DND-41 (cell line): ENCODE results near the gene CDK9.
"Not testable (repeated sequence)": the region's sequence is repeated elsewhere in the genome, so short reads cannot be mapped to it uniquely, and the experiment has no call there.

Experiments used
- ATAC-seq: fragments of 200-7000 bp; cut with Tn5 transposase; 3 replicates; pipeline ENCODE4 v1.9.1; 2021; ENCODE audit warnings: low read depth; ENCODE audit not compliant: insufficient read depth
- DNase-seq: peaks from one replicate; pipeline ENCODE4 v3.0.0-alpha.2; 2020
- H2AFZ ChIP-seq: 2 replicates; pipeline ENCODE4 v1.6.0; 2012; ENCODE audit warnings: low read depth, low read length
- H3K27ac ChIP-seq: 2 replicates; pipeline ENCODE4 v1.5.1; 2012; ENCODE audit warnings: low read length, inconsistent platforms
- H3K27me3 ChIP-seq: fragments of 200-600 bp; sonication (generic); 2 replicates; pipeline ENCODE4 v1.6.0; 2012; ENCODE audit warnings: low read length, mild to moderate bottlenecking, inconsistent platforms; ENCODE audit not compliant: insufficient read depth, poor library complexity
- H3K36me3 ChIP-seq: 2 replicates; pipeline ENCODE4 v1.5.1; 2012; ENCODE audit warnings: low read length, inconsistent platforms; ENCODE audit not compliant: insufficient read depth
- H3K4me1 ChIP-seq: 2 replicates; pipeline ENCODE4 v1.5.1; 2012; ENCODE audit warnings: mild to moderate bottlenecking, low read length; ENCODE audit not compliant: insufficient read depth
- H3K4me2 ChIP-seq: 2 replicates; pipeline ENCODE4 v1.6.0; 2012; ENCODE audit warnings: mild to moderate bottlenecking, moderate library complexity, low read length, inconsistent platforms; ENCODE audit not compliant: insufficient read depth
- H3K4me3 ChIP-seq, 2 experiments: fragments of 200-600 bp in 1 of 2; shearing (Covaris generic) in 1 of 2; 2 replicates each; pipeline ENCODE4 v1.5.1; 2012 to 2016; ENCODE audit warnings: inconsistent platforms in 2 of 2, low read length in 2 of 2, mild to moderate bottlenecking in 2 of 2, low read depth in 1 of 2, moderate library complexity in 1 of 2
- H3K79me2 ChIP-seq: 2 replicates; pipeline ENCODE4 v1.6.0; 2012; ENCODE audit warnings: low read length, inconsistent platforms; ENCODE audit not compliant: insufficient read depth
- H3K9ac ChIP-seq: 2 replicates; pipeline ENCODE4 v1.6.0; 2012; ENCODE audit warnings: low read depth, mild to moderate bottlenecking, inconsistent platforms, low read length, moderate library complexity
- H3K9me3 ChIP-seq: 2 replicates; pipeline ENCODE4 v1.5.1; 2012; ENCODE audit warnings: low read length, moderate library complexity, mild to moderate bottlenecking, inconsistent platforms; ENCODE audit not compliant: insufficient read depth, severe bottlenecking
- H4K20me1 ChIP-seq: 2 replicates; pipeline ENCODE4 v1.6.0; 2012; ENCODE audit warnings: low read length; ENCODE audit not compliant: insufficient read depth
- CTCF ChIP-seq: IDR thresholded peaks from 2 replicates; pipeline ENCODE4 v1.5.1; 2012; ENCODE audit warnings: borderline replicate concordance, low read length, moderate library complexity, mild to moderate bottlenecking; ENCODE audit not compliant: poor library complexity, severe bottlenecking; ENCODE audit errors: extremely low read depth
- EZH2 ChIP-seq: IDR thresholded peaks from 3 replicates; pipeline ENCODE4 v1.6.1; 2012; ENCODE audit warnings: borderline replicate concordance, low read depth, mild to moderate bottlenecking, moderate library complexity, low read length, inconsistent platforms; ENCODE audit not compliant: severe bottlenecking

Gene CDK9

DNA sequence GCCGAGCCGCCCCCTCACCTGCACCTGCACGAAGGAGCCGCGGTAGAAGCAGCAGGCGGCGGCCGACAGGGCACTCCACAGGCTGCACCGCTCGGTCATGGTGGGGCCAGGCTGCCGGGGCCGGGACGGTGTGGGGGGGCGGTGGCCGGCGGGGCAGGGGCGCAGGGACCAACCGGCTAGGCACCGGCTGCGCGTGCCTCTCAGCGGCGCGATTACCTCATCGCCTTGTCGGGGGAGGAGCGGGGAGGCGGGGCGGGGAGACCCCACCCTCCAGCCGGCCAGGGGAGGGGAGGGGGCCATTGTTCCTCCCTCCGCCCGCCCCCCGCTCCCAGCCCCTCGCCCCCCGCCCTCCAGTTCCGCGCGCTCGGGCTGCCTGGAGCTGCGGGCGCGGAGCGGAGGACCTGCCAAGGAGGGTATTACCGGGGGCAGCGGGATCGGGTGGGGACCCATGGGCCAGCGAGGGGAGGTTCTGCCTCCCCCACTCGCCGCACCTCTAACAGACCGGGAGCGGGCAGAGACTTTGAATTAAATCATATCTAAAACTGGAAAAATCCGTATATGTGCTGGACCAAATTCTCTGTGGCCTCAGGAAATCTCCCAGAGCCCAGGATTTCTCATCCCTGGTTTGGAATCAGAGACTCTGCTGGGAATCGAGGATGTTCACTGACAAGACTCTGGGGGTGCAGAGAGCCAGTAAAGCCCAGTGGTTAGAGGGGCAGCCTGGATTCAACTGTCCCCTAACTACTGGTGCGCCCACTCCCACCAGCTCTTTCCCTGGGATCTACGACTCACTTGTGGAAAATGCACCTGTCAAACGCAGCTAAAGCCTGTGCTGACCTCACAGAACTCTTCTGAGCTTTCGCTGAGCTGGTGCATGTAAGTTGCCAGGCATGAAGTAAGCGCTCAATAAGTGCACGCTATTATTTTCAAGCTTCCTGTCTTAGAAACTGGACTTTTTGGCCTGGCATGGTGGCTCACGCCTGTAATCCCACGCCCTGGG lies 30.5 kb upstream of the CDK9 start:
- Histone ChIP-seq H3K27ac (no peak overlapping the region), H3K36me3 (no peaks in the 10 kb centered on the region), H3K4me1 (no peaks in the 10 kb centered on the region), H3K4me2 (no peak overlapping the region), H3K9me3 (no peaks in the 10 kb centered on the region), H3K4me3 (no peak overlapping the region), H3K9ac (no peak overlapping the region), H2AFZ (no peak overlapping the region), H4K20me1 (no peaks in the 10 kb centered on the region), H3K27me3 (no peaks in the 10 kb centered on the region), H3K79me2 (no peaks in the 10 kb centered on the region)
- TF ChIP-seq CTCF (no peak), EZH2 (no peak)
- ATAC-seq (no peak), DNase-seq (no peak)

- Histone ChIP-seq H3K4me2 (no peak overlapping the region), H3K36me3 (no peaks in the 10 kb centered on the region)
Observed at GRCh38 chr9:127756233-127756632, 29.6 kb upstream of the CDK9 start.

DNA sequence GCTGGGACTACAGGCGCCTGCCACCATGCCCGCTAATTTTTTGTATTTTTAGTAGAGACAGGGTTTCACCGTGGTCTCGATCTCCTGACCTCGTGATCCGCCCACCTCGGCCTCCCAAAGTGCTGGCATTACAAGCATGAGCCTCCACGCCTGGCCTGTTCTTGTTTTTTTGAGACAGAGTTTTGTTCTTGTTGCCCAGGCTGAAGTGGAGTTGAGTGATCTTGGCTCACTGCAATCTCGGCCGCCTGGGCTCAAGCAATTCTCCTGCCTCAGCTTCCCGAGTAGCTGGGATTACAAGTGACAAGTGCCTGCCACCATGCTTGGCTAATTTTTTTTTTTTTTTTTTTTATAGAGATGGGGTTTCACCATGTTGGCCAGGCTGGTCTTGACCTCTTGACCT lies 29.1 kb upstream of the CDK9 start:
- not testable (repeated sequence) for H3K79me2 ChIP-seq, H3K9ac ChIP-seq, ATAC-seq, H3K27ac ChIP-seq, H3K4me2 ChIP-seq, H3K27me3 ChIP-seq, H3K4me1 ChIP-seq, H3K36me3 ChIP-seq, H3K4me3 ChIP-seq, DNase-seq, H4K20me1 ChIP-seq, H3K9me3 ChIP-seq, H2AFZ ChIP-seq

More at GRCh38 chr9:127756233-127756632, 29.6 kb upstream of the CDK9 start:
- no peaks in the 10 kb centered on the region for H3K27me3 ChIP-seq
- ATAC-seq (no peak), DNase-seq (no peak)
- no peak overlapping the region for H3K27ac ChIP-seq
- H3K9ac ChIP-seq, result no peak overlapping the region
- H3K9me3 ChIP-seq, result no peaks in the 10 kb centered on the region
- no peaks in the 10 kb centered on the region for H3K79me2 ChIP-seq
- no peak overlapping the region for H3K4me3 ChIP-seq
- H2AFZ ChIP-seq, result no peak overlapping the region
- no peaks in the 10 kb centered on the region for H3K4me1 ChIP-seq
- no peaks in the 10 kb centered on the region for H4K20me1 ChIP-seq
- no peak for TF ChIP-seq EZH2
- no peak for TF ChIP-seq CTCF

DNA sequence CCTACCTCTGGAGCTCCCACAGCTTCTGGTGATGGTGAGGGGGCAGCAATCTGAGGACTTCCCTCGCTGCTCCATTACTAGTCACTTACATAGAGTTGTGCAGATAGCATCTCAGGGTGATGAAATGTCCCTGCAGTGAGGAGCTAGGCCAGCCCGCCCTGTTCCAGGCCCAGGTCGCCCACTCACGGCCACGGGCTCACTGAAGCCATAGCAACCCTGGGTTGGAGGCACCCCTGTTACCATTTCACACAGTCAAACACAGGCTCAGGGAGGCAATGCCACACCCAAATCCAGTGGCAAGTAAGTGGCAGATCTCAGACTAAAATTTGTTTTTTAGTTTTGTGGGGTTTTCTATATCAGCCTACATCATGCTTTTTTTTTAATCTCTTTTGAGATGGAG lies 27.0 kb upstream of the CDK9 start:
- Histone ChIP-seq H3K36me3 (no peaks in the 10 kb centered on the region), H3K79me2 (no peaks in the 10 kb centered on the region), H3K9ac (no peak overlapping the region), H3K27ac (no peak overlapping the region), H4K20me1 (no peaks in the 10 kb centered on the region), H3K27me3 (no peaks in the 10 kb centered on the region), H2AFZ (no peak overlapping the region), H3K4me1 (no peaks in the 10 kb centered on the region), H3K4me3 (no peak overlapping the region), H3K9me3 (no peaks in the 10 kb centered on the region), H3K4me2 (no peak overlapping the region)
- no peak for ATAC-seq
- no peak for TF ChIP-seq EZH2
- TF ChIP-seq CTCF, result no peak
- no peak for DNase-seq
